Stimulated activated CD8-positive, alpha-beta memory T cell treated with anti-CD3 and anti-CD28 coated beads, Interleukin-2, amount 100 ng/mL, for 48 hours (primary cell): ENCODE measurements around the gene MALAT1.
"Not testable (repeated sequence)": the region's sequence is repeated elsewhere in the genome, so short reads cannot be mapped to it uniquely, and the experiment has no call there.

Source experiments
- DNase-seq, 2 donors: peaks; one replicate each; pipeline ENCODE4 v3.0.0-alpha.2; 2020; ENCODE audit warnings: low read depth in 2 of 2

Gene MALAT1

GRCh38 chr11:65498042-65498726 is 661 bp upstream of the MALAT1 start:
- DNase-seq = peak in 1 of 2 donors; percentile 41

- no peak for DNase-seq
These were observed 193 bp upstream of the MALAT1 start for GRCh38 chr11:65498727-65498976.

- no peak for DNase-seq
These were observed 1.0 kb downstream of the MALAT1 start for GRCh38 chr11:65499713-65500386.

- no peak for DNase-seq
These were observed 1.7 kb downstream of the MALAT1 start for GRCh38 chr11:65500387-65501185.

GRCh38 chr11:65501186-65501471 is 2.3 kb downstream of the MALAT1 start:
- no peak for DNase-seq

GRCh38 chr11:65501472-65502273 is 2.8 kb downstream of the MALAT1 start:
- no peak for DNase-seq

- DNase-seq = no peak
These were observed 3.4 kb downstream of the MALAT1 start for GRCh38 chr11:65502274-65502554.

- DNase-seq = no peak
These were observed 3.9 kb downstream of the MALAT1 start for GRCh38 chr11:65502555-65503367.

GRCh38 chr11:65503368-65503948 is 4.6 kb downstream of the MALAT1 start:
- no peak for DNase-seq

GRCh38 chr11:65503949-65504673 is 5.3 kb downstream of the MALAT1 start:
- no peak for DNase-seq

GRCh38 chr11:65504674-65505465 is 6.0 kb downstream of the MALAT1 start:
- no peak for DNase-seq

GRCh38 chr11:65505466-65506289 is 6.8 kb downstream of the MALAT1 start:
- no peak for DNase-seq

- no peak for DNase-seq
These were observed 7.5 kb downstream of the MALAT1 start for GRCh38 chr11:65506290-65506771.

- no peak for DNase-seq
These were observed 8.1 kb downstream of the MALAT1 start for GRCh38 chr11:65506772-65507505.

- not testable (repeated sequence) for DNase-seq
These were observed 13.5 kb downstream of the MALAT1 start for GRCh38 chr11:65512311-65512710.

- DNase-seq = no peak
These were observed 17.5 kb downstream of the MALAT1 start for GRCh38 chr11:65516135-65516968.

- not testable (repeated sequence) for DNase-seq
These were observed 20.2 kb downstream of the MALAT1 start for GRCh38 chr11:65518941-65519549.
